Activated T-cell treated with anti-CD3 and anti-CD28 coated beads, Interleukin-2, amount 50 U/mL, for 1 hour (primary cell): ENCODE results near the gene HMGN3.

Experiments
- DNase-seq: peaks from one replicate; pipeline ENCODE4 v3.0.0-alpha.2; 2020

HMGN3 gene

DNA sequence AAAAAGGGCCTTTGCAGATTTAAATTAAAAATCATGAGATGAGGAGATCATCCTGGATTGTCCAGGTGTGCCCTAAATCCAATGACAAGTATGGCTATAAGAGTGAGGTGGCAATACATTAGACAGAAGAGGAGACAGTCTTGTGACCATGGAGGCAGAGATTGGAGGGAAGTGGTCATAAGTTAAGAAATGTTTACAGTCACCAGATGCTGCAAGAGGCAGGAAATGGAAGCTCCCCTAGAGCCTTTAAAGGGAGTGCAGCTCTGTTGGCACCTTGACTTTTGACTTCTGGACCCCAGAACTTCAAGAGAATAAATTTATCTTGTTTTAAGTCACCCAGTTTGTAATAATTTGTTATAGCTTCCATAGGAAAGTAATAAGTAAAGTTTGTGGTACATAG lies 61.1 kb downstream of the HMGN3 start:
- DNase-seq = no peak

DNA sequence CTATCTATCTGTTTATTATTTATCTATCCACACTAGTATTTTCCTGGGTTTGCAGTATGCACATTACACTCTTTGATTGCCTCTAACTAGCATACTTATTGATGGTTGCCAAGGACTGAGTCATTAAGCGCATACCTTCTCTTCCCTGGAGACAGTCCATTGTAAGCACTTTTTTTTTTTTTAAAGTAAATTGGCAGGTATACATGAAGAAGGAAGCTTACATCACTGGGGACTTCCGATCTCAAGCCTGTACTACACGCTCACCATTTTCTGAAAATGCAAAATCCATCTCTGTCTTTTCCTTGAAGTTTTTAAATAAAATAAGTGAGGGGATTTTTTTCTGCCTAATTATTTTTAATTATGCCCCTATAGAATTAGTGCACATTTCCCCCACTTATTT lies 63.5 kb downstream of the HMGN3 start:
- no peak for DNase-seq

DNA sequence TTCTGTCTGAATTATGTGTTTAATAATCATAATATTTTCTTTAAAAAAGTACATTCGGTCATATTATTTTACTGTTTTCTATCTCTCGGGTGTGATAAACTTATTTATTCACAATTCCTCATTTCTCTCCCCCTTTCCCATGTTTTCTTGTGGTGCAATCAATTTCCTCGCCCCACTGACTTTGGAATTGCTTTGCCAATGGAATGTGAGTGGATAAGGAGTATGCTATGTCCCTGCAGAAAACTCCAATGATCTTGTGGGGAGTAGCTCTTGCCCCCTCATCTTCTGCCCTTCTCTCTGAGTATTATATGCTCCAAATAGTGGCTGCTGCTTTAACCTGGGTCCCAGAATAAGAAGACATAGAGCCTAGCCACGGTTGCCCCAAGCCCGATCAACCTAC lies 64.1 kb downstream of the HMGN3 start:
- DNase-seq = no peak

DNA sequence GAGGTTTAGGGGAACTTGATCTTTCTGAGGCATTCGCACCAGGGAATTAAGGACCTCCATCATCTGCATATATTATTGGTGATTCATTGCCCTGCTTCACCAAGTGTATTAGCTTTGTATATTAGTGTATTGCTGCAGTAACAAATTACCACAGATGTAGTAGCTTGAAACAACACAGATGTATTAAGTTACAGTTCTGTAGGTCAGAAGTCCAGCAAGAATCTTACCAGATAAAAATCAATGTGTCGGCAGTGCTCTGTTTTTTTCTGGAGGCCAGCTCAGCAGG lies 65.8 kb downstream of the HMGN3 start:
- DNase-seq = no peak

DNA sequence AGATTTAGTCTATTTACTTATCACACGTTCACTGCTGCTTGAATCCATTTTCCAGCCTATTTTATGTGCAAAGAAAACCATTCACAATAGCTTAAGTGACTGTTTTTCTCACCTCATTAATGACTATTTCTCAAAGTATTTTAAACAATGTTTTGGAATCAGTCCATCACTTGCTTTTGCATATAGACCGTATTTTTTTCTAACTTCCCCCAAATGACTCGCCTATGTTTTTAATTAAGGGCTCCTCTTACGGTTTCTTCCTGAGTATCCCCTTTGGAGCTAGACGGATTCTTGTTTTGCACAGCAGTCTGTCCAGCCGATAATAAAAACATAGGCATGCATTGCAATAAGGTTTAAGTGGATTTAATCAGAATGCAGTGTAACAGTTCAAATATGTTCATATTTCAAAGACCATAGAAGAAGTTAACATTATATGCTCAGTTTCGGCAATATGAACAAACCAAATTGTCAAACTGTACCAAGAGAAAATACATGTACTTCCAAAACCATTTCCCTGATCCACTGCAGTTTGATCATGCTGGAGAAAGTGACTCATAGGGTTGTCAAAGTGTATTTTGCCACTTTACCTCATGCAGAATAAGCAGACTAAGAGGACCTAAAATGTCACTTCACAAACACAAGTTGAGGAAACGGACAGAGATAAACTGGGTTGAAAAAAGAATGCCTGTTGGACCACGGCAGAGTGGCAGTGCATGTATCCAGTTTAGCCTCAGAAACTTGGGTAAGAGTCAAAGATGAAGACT lies 66.4 kb downstream of the HMGN3 start:
- no peak for DNase-seq

DNA sequence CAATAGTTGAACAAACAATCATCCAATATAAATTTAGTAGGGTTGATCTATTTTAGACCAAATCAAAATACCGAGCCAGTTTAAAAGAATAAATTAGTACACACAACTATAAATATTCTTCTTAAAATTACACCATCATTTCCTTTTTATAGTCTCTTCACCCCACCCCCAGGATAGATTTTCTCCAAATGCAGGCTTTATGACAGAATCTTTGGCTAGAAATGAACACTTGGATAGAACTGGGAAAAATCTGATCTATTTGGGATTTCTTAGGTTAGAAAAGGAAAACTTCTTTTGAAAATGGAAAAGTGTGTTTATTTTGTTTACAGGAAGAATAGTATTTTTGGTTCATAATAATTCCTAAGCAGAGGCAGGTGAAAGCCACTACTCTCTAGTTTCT lies 74.6 kb downstream of the HMGN3 start:
- DNase-seq = no peak

DNA sequence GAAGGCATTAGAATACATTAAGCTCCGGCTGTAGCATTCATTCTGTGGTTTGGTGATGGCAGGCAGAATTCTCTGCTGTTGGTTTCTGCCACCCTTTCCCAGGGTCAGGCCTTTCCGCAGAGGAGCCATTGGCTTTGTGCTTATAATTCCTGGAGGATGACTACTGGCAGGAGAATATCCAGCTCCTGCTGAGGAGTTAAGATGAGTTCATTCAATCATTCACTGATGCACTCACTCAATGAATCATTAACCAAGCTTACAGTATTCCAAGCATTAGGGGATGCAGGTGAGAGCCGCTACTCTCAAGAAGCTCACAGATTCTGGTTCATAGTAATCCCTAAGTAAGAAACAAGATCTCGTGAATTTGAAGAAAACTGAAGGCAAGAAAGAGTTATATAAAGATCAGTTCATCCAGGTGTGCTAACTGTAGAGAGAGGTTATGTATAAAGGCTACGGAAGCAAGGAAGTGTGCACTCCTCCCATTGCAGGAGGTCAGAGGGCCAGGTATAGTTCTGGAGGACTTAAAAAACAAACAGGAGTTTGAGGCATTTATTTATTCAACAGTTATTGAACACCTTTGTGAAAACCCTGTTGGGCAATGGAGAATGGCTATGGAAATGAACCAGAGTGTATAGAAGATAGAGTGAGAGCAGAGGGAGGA lies 75.5 kb downstream of the HMGN3 start:
- no peak for DNase-seq

DNA sequence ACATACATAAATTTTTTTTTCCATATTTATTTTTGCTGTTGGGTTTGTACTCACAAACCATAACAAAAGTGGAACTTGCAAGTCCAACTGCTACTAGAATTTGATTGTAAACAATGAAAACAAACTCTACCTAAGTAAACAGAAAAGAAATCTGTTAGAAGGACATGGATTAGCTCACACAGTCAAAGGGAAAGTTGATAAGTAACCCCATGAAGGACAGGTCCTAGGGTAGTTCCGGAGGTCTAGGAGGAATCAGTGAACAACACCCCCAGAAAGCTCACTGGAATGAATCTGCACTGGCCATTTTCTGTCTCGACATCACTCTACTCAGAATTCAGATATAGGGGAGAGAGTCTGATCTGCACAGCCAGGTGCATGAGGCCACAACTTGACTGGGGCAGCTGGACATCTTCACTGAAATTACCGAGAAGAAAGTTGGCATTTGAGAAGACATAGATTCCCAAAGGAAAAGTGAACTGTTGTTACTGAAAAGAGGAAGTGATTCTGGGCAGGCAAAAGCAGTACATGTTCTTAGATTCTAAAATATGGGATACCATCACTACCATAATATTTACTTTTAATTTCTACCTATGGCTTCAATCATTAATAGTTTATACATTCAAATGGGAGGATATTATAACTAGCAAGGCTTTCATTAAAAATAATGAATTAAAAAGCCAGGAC lies 76.4 kb downstream of the HMGN3 start:
- no peak for DNase-seq

DNA sequence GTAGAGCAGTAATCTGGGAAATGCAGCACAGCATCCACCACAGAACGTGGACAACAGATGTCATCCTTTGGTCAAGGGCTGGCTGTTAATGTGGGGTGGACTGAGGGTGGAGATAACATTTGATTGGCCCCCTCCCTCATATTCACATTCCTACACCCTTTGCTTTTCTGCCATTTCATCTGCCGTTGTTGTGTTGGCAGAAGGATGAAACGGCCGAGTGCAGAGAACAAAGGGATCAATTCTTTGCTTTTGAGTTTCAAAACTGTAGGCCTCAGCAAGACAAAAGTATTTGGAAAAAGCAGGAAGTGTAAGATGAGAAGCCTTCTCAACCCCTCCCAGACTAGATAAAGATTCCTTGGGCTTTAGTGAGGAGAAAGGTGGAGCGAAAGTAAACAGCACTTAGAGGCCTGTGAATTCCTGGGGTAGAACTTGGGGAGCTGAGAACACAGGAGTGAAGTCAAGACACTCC lies 82.2 kb downstream of the HMGN3 start:
- DNase-seq = no peak
